Fibroblast of skin of left biceps (primary cell): ENCODE data around the gene FAM151A.

Source experiments
- DNase-seq, 2 experiments: peaks; one replicate each; pipeline ENCODE4 v3.0.0-alpha.2; 2013; ENCODE audit warnings: low read depth in 2 of 2

Gene FAM151A

GRCh38 chr1:54604051-54604450 is 19.3 kb downstream of the FAM151A start:
- no peak for DNase-seq

- no peak for DNase-seq
These were observed 20.1 kb downstream of the FAM151A start for GRCh38 chr1:54603241-54603640.

- no peak for DNase-seq
These were observed 20.8 kb downstream of the FAM151A start for GRCh38 chr1:54602554-54602953.

- no peak for DNase-seq
These were observed 21.6 kb downstream of the FAM151A start for GRCh38 chr1:54601730-54602129.

GRCh38 chr1:54600947-54601721 is 22.2 kb downstream of the FAM151A start:
- DNase-seq = no peak

GRCh38 chr1:54599211-54599823 is 24.0 kb downstream of the FAM151A start:
- DNase-seq = no peak

GRCh38 chr1:54597455-54598030 is 25.8 kb downstream of the FAM151A start:
- no peak for DNase-seq

- DNase-seq = no peak
These were observed 26.6 kb downstream of the FAM151A start for GRCh38 chr1:54596756-54597155.

GRCh38 chr1:54595956-54596498 is 27.3 kb downstream of the FAM151A start:
- no peak for DNase-seq

GRCh38 chr1:54594463-54594862 is 28.9 kb downstream of the FAM151A start:
- no peak for DNase-seq

- DNase-seq = no peak
These were observed 29.7 kb downstream of the FAM151A start for GRCh38 chr1:54593571-54594160.

GRCh38 chr1:54591127-54591756 is 32.1 kb downstream of the FAM151A start:
- DNase-seq = no peak

- no peak for DNase-seq
These were observed 34.9 kb downstream of the FAM151A start for GRCh38 chr1:54588377-54588776.

GRCh38 chr1:54585181-54586066 is 37.9 kb downstream of the FAM151A start:
- DNase-seq = no peak

GRCh38 chr1:54584575-54584974 is 38.8 kb downstream of the FAM151A start:
- DNase-seq = no peak

- no peak for DNase-seq
These were observed 39.5 kb downstream of the FAM151A start for GRCh38 chr1:54583871-54584270.

GRCh38 chr1:54583307-54583686 is 40.0 kb downstream of the FAM151A start:
- no peak for DNase-seq

- no peak for DNase-seq
These were observed 40.6 kb downstream of the FAM151A start for GRCh38 chr1:54582566-54583306.

- DNase-seq = no peak
These were observed 41.7 kb downstream of the FAM151A start for GRCh38 chr1:54581621-54582035.

GRCh38 chr1:54580856-54581550 is 42.3 kb downstream of the FAM151A start:
- no peak for DNase-seq
